22Rv1 (cell line): ENCODE measurements around the gene ENOPH1.
A peak's percentile ranks its signal among the peaks of the same experiment; 100 is the strongest.

ENCODE experiments used
- H3K27ac ChIP-seq: fragments of 450-650 bp; 2 replicates; pipeline ENCODE4 v1.5.1; 2017
- ZFX ChIP-seq: fragments of 450-650 bp; IDR thresholded peaks from 2 replicates; pipeline ENCODE4 v1.6.1; 2017; ENCODE audit warnings: antibody characterized with exemption, borderline replicate concordance
- TF ChIP-seq, protein P1 (sequence below): fragments of 450-650 bp; IDR thresholded peaks from 2 replicates; pipeline ENCODE4 v1.5.1; 2017; ENCODE audit warnings: mild to moderate bottlenecking

Gene ENOPH1

DNA sequence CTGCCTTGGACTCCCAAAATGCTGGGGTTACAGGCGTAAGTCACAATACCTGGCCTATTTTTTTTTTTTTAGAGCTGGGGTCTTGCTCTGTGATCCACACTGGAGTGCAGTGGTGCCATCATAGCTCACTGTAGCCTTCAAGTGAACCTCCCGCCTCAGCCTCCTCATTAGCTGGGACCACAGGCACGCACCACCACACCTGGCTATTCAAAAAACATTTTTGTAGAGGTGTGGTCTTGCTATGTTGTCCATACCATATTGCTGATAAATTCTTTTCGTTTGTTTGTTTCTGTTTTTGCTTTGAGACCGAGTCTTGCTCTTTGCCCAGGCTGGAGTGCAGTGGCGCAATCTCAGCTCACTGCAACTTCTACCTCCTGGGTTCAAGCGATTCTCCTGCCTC is 21.6 kb downstream of the ENOPH1 start:
- H3K27ac ChIP-seq, result no peak overlapping the region

DNA sequence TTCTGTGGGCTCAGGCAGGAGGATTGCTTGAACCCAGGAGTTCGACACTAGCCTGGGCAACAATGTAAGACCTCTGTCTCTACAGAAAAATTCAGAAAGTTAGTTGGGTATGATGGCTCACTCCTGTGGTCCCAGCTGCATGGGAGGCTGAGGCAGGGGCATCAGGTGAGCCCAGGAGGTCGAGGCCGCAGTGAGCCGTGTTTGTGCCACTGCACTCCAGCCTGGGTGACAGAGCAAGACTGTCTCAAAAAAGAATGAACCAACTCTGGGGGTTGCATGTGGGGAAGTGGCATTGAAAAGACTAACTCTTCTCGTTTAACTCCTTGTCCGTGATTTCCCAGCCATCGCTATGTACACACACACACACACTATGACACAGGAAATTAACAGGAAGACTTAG is 26.9 kb downstream of the ENOPH1 start:
- H3K27ac ChIP-seq, result no peak overlapping the region
- TF ChIP-seq, protein P1, sequence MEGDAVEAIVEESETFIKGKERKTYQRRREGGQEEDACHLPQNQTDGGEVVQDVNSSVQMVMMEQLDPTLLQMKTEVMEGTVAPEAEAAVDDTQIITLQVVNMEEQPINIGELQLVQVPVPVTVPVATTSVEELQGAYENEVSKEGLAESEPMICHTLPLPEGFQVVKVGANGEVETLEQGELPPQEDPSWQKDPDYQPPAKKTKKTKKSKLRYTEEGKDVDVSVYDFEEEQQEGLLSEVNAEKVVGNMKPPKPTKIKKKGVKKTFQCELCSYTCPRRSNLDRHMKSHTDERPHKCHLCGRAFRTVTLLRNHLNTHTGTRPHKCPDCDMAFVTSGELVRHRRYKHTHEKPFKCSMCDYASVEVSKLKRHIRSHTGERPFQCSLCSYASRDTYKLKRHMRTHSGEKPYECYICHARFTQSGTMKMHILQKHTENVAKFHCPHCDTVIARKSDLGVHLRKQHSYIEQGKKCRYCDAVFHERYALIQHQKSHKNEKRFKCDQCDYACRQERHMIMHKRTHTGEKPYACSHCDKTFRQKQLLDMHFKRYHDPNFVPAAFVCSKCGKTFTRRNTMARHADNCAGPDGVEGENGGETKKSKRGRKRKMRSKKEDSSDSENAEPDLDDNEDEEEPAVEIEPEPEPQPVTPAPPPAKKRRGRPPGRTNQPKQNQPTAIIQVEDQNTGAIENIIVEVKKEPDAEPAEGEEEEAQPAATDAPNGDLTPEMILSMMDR, result no peak
- TF ChIP-seq ZFX, result no peak

More for the DNA sequence above, 21.6 kb downstream of the ENOPH1 start:
- TF ChIP-seq ZFX, result no peak
- TF ChIP-seq, protein P1, result no peak

DNA sequence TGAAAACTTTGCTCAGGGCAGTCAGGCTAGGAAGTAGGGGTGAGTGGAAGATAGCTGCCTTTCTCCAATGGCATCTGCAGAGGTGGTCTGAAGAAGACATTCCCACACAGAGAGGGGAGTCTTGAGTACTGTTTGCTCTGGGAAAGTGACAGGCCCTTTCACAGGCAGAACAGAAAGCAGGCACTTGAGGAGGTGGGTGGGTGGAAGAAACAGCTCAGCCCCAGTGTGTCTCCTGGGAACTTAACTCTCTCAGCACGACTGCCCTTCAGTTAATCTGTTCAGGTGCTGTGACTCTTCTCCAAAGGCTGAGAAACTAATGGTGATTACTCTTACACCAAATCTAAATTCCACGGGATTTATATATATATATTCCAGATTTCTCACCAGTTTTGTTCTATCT is 28.3 kb downstream of the ENOPH1 start:
- no peak overlapping the region for H3K27ac ChIP-seq
- TF ChIP-seq ZFX, result no peak
- TF ChIP-seq, protein P1, result no peak

DNA sequence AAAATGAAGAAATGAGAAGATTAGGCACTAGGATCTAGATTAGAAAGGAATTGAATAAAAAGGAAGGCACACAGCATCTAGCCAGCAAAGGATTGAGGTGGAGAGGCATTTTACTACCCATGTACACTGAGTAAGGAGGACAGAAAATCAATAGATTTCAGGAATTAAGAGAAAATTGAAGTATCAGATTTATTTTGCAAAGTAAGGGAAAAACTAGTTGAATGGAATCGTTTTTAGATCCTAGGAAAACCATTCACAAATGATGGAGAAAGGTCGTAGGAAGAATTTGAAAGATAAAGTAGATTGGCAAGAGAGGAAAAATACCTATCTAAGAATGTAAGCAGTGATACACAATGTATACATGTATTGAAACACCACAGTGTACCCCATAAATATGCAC is 31.3 kb downstream of the ENOPH1 start:
- TF ChIP-seq, protein P1, result no peak
- no peak for TF ChIP-seq ZFX
- no peak overlapping the region for H3K27ac ChIP-seq

DNA sequence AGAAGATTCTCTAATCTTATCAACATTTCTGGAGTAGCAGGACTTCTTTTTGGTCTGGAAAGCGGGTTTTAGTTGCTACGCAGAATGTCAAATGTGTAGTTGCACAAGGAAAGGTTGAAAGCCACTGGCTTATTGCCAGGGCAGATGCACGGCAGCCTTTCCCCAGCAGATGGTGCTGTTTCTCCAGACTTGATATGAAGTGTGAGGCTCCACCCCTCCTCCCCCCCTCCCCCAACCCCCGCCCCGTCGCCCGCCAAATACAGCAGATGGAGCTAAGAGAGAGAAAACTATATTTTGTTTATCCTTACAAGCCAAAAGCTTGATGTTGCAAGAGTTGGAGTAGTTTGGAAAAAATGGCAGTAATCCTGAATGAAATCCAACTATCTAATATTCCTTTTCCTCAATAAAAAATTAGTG is 32.0 kb downstream of the ENOPH1 start:
- TF ChIP-seq, protein P1, result peak; percentile 79
- no peak for TF ChIP-seq ZFX
- H3K27ac ChIP-seq, result no peak overlapping the region

DNA sequence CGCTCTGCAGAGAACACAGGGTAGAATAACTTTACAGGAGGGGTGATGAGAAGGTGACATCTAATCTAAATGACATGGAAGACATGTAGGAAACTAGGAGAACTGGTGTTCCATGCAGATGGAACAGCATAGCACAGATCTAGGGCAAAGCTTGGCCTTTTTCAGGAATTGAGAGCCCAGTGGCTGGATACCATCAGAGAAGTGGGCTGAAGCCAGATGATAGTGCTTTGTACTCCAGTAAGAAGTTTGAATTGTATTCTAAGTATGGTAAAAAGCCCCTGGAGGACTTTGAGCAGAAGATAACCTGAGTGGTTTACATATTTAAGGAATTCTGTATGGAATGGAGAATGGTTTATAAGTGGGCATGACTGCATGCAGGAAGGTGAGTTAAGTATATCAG is 32.8 kb downstream of the ENOPH1 start:
- TF ChIP-seq, protein P1, result no peak
- no peak for TF ChIP-seq ZFX
- no peak overlapping the region for H3K27ac ChIP-seq

DNA sequence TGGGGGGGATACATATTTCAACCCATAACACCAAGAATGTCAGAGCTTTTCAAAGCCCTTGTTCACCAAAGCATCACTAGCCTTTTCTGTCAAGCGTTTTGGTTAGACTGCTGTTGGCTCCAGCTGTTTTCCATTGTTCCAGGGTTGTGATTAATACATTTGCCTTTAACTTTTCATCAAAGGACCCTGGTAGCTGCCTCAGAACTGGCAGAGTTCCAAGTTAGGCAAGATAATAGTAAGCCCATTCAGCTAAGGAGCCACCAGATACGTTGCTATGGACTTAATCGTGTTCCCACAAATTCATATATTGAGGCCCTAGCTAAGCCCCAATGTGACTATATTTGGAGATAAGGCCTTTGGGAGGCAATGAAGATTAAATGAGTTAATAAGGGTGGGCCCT is 37.1 kb downstream of the ENOPH1 start:
- no peak overlapping the region for H3K27ac ChIP-seq
- TF ChIP-seq ZFX, result no peak
- TF ChIP-seq, protein P1, result no peak
